ENCODE measurements around the gene GRID1. TPM values are rescaled to one million over a fixed set of nuclear protein-coding genes. Genes with fewer than 3 reads are reported as not detected.

Gene GRID1
- total RNA-seq, 4 donors from 2014 or later, result 0.88 to 7.3 (median 4.1) TPM

GRCh38 chr10:86399879-86400704 is 33.5 kb upstream of the GRID1 start:
- Histone ChIP-seq H3K9me3 (no peaks in the 10 kb centered on the region), H3K4me3 (peak overlapping the region; percentile 48 to 49), H3K27ac (peak overlapping the region; percentile 82 to 86), H3K4me1 (peaks cover 3 to 9% of the 10 kb centered on the region in 2 donors), H3K27me3 (no peaks in the 10 kb centered on the region), H3K36me3 (no peaks in the 10 kb centered on the region)
- TF ChIP-seq CTCF (IDR thresholded peaks at IDR 0.05) (peak; percentile 90 to 96 (median 94)), POLR2A (IDR thresholded peaks at IDR 0.05) (peak; percentile 6 to 36)
- intact Hi-C loops (cut with DNase I; ENCODE audit: low total_unique reads), result no loop called here
- peak; percentile 93 for DNase-seq

GRCh38 chr10:86399514-86399878 is 32.9 kb upstream of the GRID1 start:
- peak overlapping the region in 1 of 2 donors; percentile 48 for H3K4me3 ChIP-seq
- no peaks in the 10 kb centered on the region for H3K36me3 ChIP-seq
- H3K4me1 ChIP-seq, result peaks cover 3 to 9% of the 10 kb centered on the region in 2 donors
- no peaks in the 10 kb centered on the region for H3K9me3 ChIP-seq
- H3K27me3 ChIP-seq, result no peaks in the 10 kb centered on the region
- peak overlapping the region; percentile 82 to 86 for H3K27ac ChIP-seq
- DNase-seq, result no peak
- intact Hi-C loops (cut with DNase I; ENCODE audit: low total_unique reads), result no loop called here
- TF ChIP-seq CTCF (IDR thresholded peaks at IDR 0.05), result no peak
- no peak for TF ChIP-seq POLR2A (IDR thresholded peaks at IDR 0.05)

GRCh38 chr10:86397120-86397519 is 30.5 kb upstream of the GRID1 start:
- Histone ChIP-seq H3K9me3 (no peaks in the 10 kb centered on the region), H3K27ac (no peak overlapping the region), H3K4me3 (no peak overlapping the region), H3K36me3 (no peaks in the 10 kb centered on the region), H3K4me1 (peaks cover 0 to 8% of the 10 kb centered on the region in 2 donors), H3K27me3 (no peaks in the 10 kb centered on the region)
- TF ChIP-seq POLR2A (IDR thresholded peaks at IDR 0.05), result no peak
- no peak for TF ChIP-seq CTCF (IDR thresholded peaks at IDR 0.05)
- DNase-seq, result no peak
- intact Hi-C loops (cut with DNase I; ENCODE audit: low total_unique reads), result no loop called here

- no peak for DNase-seq
- Histone ChIP-seq H3K9me3 (no peaks in the 10 kb centered on the region), H3K36me3 (no peaks in the 10 kb centered on the region), H3K4me3 (no peak overlapping the region), H3K27ac (no peak overlapping the region), H3K27me3 (no peaks in the 10 kb centered on the region), H3K4me1 (no peaks in the 10 kb centered on the region)
- TF ChIP-seq POLR2A (IDR thresholded peaks at IDR 0.05) (no peak), CTCF (IDR thresholded peaks at IDR 0.05) (no peak)
- intact Hi-C loops (cut with DNase I; ENCODE audit: low total_unique reads), result no loop called here
These were observed 27.4 kb upstream of the GRID1 start for GRCh38 chr10:86393862-86394455.

- Histone ChIP-seq H3K4me1 (no peaks in the 10 kb centered on the region), H3K9me3 (no peaks in the 10 kb centered on the region), H3K4me3 (no peak overlapping the region), H3K27ac (no peak overlapping the region), H3K27me3 (peaks cover 0 to 2% of the 10 kb centered on the region in 2 donors), H3K36me3 (no peaks in the 10 kb centered on the region)
- no peak for TF ChIP-seq CTCF (IDR thresholded peaks at IDR 0.05)
- TF ChIP-seq POLR2A (IDR thresholded peaks at IDR 0.05), result no peak
- DNase-seq, result no peak
- intact Hi-C loops (cut with DNase I; ENCODE audit: low total_unique reads), result no loop called here
These were observed 26.8 kb upstream of the GRID1 start for GRCh38 chr10:86393362-86393761.
